ENCODE results near the gene GADD45B.

DNA sequence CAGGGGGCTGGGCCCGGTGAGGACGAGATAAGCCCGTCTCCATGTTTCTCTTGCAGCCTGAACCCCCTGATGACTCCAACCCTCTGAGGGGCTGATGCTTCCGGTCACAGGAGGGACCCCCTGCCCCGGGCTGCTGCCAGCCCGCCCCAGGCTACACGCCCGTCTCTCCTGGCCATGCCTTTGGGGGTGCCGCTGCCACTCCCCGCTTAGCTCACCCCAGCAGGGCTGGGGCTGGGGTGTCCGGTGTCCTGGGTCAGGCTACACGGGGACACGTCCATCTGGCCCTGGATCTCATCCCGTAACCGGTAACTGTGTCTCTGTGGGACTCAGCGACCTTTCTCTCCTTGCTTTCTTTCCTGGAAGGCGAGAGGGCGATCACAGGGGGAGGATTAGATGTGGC lies 40.8 kb downstream of the GADD45B start:
- TF ChIP-seq, protein P1, sequence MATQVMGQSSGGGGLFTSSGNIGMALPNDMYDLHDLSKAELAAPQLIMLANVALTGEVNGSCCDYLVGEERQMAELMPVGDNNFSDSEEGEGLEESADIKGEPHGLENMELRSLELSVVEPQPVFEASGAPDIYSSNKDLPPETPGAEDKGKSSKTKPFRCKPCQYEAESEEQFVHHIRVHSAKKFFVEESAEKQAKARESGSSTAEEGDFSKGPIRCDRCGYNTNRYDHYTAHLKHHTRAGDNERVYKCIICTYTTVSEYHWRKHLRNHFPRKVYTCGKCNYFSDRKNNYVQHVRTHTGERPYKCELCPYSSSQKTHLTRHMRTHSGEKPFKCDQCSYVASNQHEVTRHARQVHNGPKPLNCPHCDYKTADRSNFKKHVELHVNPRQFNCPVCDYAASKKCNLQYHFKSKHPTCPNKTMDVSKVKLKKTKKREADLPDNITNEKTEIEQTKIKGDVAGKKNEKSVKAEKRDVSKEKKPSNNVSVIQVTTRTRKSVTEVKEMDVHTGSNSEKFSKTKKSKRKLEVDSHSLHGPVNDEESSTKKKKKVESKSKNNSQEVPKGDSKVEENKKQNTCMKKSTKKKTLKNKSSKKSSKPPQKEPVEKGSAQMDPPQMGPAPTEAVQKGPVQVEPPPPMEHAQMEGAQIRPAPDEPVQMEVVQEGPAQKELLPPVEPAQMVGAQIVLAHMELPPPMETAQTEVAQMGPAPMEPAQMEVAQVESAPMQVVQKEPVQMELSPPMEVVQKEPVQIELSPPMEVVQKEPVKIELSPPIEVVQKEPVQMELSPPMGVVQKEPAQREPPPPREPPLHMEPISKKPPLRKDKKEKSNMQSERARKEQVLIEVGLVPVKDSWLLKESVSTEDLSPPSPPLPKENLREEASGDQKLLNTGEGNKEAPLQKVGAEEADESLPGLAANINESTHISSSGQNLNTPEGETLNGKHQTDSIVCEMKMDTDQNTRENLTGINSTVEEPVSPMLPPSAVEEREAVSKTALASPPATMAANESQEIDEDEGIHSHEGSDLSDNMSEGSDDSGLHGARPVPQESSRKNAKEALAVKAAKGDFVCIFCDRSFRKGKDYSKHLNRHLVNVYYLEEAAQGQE (IDR thresholded peaks at IDR 0.05; ENCODE audit: insufficient read depth in 1 of 2, low read depth in 2 of 2, low read length in 2 of 2) = no peak
- TF ChIP-seq TAF1 (IDR thresholded peaks at IDR 0.05; ENCODE audit: borderline replicate concordance, insufficient read depth, low read length) = no peak
- TF ChIP-seq SIN3A (IDR thresholded peaks at IDR 0.05; ENCODE audit: borderline replicate concordance, insufficient read depth, low read length) = no peak

All from PFSK-1 (cell line).